RPMI7951 (cell line): ENCODE results near the gene SYT11. TPM values are rescaled to one million over a fixed set of nuclear protein-coding genes. Genes with fewer than 3 reads are reported as not detected.
"Not testable (repeated sequence)": the region's sequence is repeated elsewhere in the genome, so short reads cannot be mapped to it uniquely, and the experiment has no call there.

ENCODE experiments used
- DNase-seq: peaks from one replicate; pipeline ENCODE4 v3.0.0-alpha.2; 2012; ENCODE audit warnings: low read depth
- total RNA-seq: library from RNA; depleted of rRNA; stranded (reverse); fragments of >200 nt; shearing (Covaris generic); gene quantifications from 2 replicates; pipeline ENCODE4 v1.2.3, GENCODE V29; 2014

The SYT11 gene
- total RNA-seq, 1 experiment from 2014 or later: 8.5 TPM

GRCh38 chr1:155899683-155900082, 40.3 kb downstream of the SYT11 start:
- no peak for DNase-seq

DNA sequence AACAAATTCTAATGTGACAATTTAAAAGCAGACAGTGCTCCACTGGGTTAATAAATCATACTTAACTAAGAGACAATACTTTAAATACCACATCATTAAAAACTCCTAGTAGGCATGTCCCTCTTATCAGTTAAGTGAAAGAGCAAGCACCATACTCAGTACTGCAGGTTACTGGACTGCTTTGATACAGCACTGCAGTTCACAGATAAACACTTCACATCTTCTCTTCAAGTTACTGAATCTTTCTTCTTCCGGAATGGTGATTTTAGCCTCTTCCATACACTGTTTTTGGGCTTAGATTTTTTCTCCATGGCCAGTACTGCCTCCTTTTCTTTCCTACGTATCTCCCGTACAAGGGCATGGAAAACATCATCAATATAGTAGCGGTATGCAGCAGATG, 40.8 kb downstream of the SYT11 start:
- DNase-seq: no peak

DNA sequence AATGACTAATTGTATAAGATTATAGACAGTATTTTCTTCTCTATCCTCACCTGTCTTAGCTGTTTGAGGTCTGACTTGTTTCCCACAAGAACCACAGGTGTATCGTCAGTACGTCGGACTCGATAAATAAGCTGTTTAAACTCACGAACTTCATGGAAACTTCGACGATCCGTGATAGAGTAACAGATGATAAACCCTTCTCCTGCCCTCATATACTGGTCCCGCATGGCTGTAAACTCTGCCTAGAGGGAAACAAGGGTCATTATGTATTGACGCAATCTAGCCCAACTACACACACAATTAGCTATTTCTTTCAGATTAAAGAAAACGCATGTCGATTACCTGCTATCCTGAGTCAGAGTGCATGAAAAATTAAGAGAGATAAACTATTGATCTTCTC, 44.9 kb downstream of the SYT11 start:
- DNase-seq: no peak

DNA sequence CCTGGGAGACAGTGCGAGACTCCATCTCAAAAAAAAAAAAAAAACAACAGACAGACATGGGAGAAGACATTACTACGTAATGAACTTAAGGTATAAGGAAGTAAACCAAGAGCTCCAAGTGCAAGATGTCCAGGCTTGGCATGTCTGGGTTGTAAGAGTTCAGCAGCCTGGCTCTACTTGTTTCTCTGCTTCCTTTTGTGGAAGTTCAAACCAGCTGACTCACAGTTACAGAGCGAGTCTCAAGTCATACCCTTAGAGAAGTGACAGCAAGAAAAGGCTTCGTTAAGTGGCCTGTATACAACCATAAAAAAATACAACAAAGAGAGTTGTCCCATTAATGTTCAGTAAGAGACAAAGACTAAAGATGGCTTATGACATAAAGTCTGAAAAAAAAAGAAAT, 50.5 kb downstream of the SYT11 start:
- DNase-seq: peak; percentile 46

- peak; percentile 46 for DNase-seq
Observed at GRCh38 chr1:155910621-155911121, 51.3 kb downstream of the SYT11 start.

DNA sequence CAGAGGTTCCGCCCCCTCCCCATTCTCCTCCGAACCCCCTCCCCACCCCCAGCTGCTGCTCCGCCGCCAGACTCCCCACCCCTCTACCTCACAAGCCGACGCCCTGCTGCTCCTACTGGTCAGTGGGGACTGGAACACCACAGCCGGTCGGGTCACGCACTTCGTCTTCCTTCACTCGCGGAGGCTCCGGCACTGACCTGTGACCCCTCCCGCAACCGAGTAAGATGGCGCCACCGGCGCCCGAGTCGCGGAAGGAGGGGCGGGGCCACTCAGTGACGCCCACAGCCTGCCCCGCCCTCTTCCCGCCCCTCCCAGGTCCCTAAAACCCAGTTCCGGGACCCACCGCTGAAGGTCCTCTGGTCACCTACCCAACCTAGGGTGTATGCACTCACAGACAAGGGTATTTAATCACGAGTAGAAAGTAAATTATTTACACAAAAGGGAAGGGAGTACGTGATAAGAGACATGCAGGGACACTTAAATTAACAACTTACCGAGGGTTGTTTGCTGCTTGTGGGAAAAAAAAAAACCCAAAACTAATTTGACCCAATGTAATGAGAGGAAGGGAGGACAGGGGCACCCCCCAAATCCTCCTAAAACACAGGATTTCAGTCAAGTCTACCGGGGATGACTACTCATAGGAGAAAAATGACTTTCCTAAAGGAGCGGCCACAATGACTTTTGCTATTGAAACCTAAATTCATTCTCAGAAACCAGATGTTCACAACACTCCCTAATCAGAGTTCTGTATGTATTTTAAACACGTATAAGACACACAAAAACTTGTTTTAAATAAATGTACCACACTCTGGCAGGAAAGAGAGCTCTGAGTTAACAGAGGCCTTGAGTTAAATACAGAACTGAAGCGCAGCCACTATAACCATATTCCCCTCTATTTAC, 52.0 kb downstream of the SYT11 start, which contains the start of gene RIT1:
TSS of gene RIT1 (minus strand) at position 194 of the 900 bp plus-strand sequence. CDS start 588 bp downstream, outside the sequence.
- peak; percentile 77 for DNase-seq

- DNase-seq: no peak
Observed at GRCh38 chr1:155912056-155912536, 52.7 kb downstream of the SYT11 start.

DNA sequence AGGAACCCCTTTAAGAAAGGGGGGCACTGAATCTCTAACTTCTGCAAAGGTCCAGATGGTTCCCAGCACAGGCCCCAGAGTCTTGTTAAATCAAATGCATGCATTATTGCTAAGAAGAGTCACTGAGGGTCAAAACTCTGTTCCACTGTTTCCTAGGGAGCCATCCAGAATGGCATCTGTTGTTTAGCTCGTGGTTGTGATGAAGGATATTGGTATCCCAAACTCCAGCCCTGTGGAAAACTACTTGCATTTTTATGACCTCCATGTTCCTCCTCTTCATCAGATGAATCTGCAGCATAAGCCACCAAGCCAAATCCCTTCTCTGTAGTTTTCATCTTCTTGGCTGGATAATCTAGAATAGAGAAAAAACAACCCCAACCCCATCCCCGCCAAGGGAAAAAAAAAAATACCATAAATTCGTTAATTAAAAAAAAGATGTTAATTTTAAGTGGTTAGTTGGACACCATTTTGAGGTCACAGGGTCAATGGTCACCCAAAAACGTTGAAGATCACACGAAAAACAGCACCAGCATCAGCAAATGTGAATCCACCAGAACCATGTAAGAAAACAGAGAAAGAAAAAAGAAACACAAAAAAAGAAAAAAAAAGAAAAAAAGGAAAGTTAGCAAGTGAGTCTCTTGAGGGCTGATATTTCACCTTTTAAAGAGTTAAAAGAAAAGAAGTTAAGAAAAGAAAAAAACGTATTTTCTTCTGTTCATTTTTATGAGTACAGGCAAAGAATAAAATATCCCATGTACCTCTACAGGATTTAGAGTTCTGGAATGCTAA, 54.8 kb downstream of the SYT11 start:
- DNase-seq: peak; percentile 32

DNA sequence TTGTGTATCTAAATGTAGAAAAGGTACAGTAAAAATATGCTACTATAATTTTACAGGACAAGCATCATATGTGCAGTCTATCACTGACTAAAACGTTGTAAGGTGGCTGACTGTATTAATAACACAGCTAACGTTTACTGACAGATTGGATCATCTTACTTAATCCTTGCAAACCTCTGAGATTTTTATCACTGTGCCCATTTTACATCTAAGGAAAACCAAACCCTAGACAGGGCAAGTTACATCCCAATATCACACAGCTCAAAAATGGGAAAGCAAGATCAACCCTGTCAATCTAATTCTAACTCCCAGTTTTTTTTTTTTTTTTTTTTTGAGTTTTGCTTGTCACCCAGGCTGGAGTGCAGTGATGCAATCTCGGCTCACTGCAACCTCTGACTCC, 59.3 kb downstream of the SYT11 start:
- no peak for DNase-seq

GRCh38 chr1:155919801-155920200, 60.4 kb downstream of the SYT11 start:
- DNase-seq: no peak

DNA sequence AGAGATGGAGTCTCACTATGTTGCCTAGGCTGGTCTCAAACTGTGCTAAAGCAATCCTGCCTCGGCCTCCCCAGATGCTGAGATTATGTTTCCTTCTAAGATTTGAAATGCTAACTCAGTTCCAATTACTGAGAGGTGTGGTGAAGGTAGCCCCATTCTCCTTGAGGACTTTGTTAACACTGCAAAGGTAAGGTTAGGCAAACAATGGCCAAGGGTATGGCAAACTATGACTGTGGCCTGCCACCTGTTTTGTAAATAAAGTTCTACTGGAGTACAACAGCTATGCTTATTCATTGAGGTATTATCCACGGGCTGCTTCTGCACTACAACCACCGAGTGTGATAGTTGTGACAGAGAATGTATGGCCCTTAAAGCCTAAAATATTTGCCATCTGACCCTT, 61.4 kb downstream of the SYT11 start:
- no peak for DNase-seq

- no peak for DNase-seq
Observed at GRCh38 chr1:155925506-155925905, 66.1 kb downstream of the SYT11 start.

DNA sequence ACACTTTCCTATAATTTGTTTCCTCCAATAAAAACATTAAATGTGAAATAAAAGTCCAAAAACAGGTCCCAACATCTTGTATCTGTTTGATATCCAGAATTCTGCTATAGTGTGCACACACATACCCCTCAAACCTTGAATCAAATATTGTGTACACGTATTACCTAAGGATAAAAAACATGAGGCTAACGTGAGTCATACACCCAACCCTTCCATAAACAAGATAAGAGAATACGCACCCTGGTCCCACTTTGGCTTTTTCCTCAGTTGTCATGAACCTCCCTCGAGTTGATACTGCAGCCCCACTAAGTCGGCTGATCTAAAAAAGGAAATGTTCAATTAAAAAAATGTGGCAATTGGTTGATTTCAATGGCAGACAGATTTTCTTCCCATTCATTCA, 69.7 kb downstream of the SYT11 start:
- DNase-seq: no peak

- not testable (repeated sequence) for DNase-seq
Observed at GRCh38 chr1:155930725-155931124, 71.4 kb downstream of the SYT11 start.

DNA sequence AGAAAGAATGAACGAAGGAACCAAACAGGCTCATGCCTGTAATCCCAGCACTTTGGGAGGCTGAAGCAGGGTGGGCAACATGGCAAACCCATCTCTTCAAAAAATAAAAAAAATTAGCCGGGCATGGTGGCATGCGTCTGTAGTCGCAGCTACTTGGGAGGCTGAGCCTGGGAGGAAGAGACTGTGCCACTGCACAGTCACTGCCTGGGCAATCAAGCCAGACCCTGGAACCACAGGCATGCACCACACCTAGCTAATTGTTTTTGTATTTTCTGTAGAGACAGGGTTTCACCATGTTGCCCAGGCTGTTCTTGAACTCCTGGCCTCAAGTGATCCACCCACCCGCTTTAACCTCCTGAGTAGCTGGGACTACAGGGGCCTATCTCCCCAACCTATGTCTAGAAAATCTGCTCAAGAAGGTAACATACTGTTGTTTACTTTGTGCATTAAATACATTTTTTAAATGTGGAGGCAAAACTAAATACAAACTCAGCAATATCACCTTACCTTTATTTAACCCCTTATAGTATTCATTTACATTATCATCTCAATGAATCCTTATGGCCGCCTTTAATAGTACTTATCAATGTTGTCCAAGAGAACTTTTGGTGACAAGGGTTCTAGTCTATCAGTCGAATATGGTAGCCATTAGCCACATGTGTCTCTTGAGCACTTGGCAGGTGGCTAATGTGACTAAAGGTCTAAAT, 72.1 kb downstream of the SYT11 start:
- peak; percentile 53 for DNase-seq

GRCh38 chr1:155932081-155932480, 72.7 kb downstream of the SYT11 start:
- DNase-seq: no peak

DNA sequence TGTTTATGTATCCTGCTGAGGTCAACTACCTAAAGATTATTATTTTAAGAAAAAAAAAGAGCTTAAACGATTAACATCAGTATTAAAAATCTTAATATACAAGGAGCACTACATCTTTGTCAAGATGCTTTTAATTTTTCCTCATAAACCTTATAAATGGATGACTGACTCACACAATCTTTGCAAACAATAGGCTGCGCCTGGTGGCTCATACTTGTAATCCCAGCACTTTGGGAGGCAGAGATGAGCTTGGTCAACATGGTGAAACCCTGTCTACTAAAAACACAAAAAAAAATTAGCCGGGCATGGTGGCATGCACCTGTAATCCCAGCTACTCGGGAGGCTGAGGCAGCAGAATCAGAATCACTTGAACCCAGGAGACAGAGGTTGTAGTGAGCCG, 73.1 kb downstream of the SYT11 start:
- no peak for DNase-seq

- DNase-seq: no peak
Observed at GRCh38 chr1:155933591-155934096, 74.3 kb downstream of the SYT11 start.

- peak; percentile 98 for DNase-seq
Observed at GRCh38 chr1:155934097-155934935, 74.9 kb downstream of the SYT11 start, which contains the start of gene KHDC4. Gene KHDC4 (minus strand): TSS chr1:155934413. CDS start chr1:155934373, 40 bp downstream.
